NT2/D1 (cell line): ENCODE results near the gene PAGE5.

Experiments used
- SUZ12 ChIP-seq: IDR thresholded peaks from 2 replicates; pipeline ENCODE4 v1.6.1; 2011; ENCODE audit not compliant: insufficient read length, insufficient read depth; ENCODE audit errors: extremely low read depth
- ZNF274 ChIP-seq: IDR thresholded peaks from 2 replicates; pipeline ENCODE4 v1.6.1; 2011; ENCODE audit warnings: mild to moderate bottlenecking, low read depth, low read length

GRCh38 chrX:55201930-55202579 is 18.1 kb upstream of the PAGE5 start:
- TF ChIP-seq ZNF274 = no peak
- TF ChIP-seq SUZ12 = no peak
